Measurements from ENCODE around the gene GSTM1.
A peak's percentile ranks its signal among the peaks of the same experiment; 100 is the strongest.
"Not testable (repeated sequence)": the region's sequence is repeated elsewhere in the genome, so short reads cannot be mapped to it uniquely, and the experiment has no call there.

GSTM1 gene

DNA sequence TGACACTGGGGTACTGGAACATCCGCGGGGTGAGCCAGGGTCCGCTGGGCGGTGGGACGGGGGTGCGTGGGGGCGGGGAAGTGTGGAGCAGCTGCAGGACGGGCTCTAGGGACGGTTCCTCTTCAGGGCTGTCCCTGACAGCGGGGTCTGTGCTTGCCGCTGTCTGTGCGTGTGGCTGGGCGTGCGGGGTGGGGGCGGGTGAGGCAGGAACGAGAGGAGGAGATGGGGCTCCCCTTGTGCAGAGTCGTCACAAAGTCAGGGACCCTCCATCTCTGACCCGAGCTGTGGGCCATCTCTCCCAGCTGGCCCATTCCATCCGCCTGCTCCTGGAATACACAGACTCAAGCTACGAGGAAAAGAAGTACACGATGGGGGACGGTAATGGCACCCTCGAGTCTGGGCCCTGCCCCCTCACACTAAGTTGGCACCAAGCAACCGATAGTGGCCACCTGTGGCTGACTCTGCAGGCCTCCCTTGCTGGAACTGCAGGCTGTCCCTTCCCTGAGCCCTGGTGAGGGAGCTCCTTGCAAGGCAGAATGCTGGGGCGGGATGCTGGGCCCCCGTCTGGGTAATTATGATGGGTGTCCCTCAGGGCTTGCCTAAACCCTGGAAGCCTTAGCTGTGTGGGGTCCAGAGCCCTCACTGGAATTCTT lies 19.4 kb upstream of the GSTM1 start:
- H3K18ac ChIP-seq (ENCODE audit: low read length): no peak overlapping the region
- H3K4me1 ChIP-seq (ENCODE audit: control insufficient read depth in 1 of 2, insufficient read depth in 2 of 2, low read length in 2 of 2): peaks cover 0 to 3% of the 10 kb centered on the region in 2 experiments
- H3K27me3 ChIP-seq (ENCODE audit: insufficient read depth, low read length): no peaks in the 10 kb centered on the region
- no peak overlapping the region for H4K91ac ChIP-seq (ENCODE audit: low read depth, low read length)
- H4K12ac ChIP-seq (ENCODE audit: low read depth, low read length): no peak overlapping the region
- no CpG with 5 or more reads among the region's 26 CpGs for WGBS (ENCODE audit: extremely low coverage, insufficient coverage, insufficient read length)
- H2BK5ac ChIP-seq (ENCODE audit: low read depth, low read length, poor library complexity): no peak overlapping the region
- H2AFZ ChIP-seq (ENCODE audit: insufficient read depth, low read length, poor library complexity): no peak overlapping the region
- H3K4ac ChIP-seq (ENCODE audit: low read depth, low read length): no peak overlapping the region
- no peaks in the 10 kb centered on the region for H3K36me3 ChIP-seq (ENCODE audit: control insufficient read depth in 1 of 2, insufficient read depth in 2 of 2, low read length in 2 of 2)
- H3K4me3 ChIP-seq (ENCODE audit: low read depth, low read length): peak overlapping the region; percentile 52
- no peak overlapping the region for H3K9ac ChIP-seq (ENCODE audit: low read length)
- H3K79me1 ChIP-seq (ENCODE audit: low read length): no peaks in the 10 kb centered on the region
- H3K27ac ChIP-seq (ENCODE audit: low read depth, low read length): no peak overlapping the region
- H3K79me2 ChIP-seq (ENCODE audit: control insufficient read depth, insufficient read depth, low read length, poor library complexity): no peaks in the 10 kb centered on the region
- DNase-seq: no peak
- H2BK120ac ChIP-seq (ENCODE audit: insufficient read depth, low read length, poor library complexity): no peak overlapping the region
- H3K14ac ChIP-seq (ENCODE audit: low read length): no peak overlapping the region
- H2AK5ac ChIP-seq (ENCODE audit: low read length): no peak overlapping the region
- peak overlapping the region; percentile 60 for H3K4me2 ChIP-seq (ENCODE audit: low read length)
- H3K9me3 ChIP-seq (ENCODE audit: insufficient read depth, low read depth, low read length): no peaks in the 10 kb centered on the region
- H2BK12ac ChIP-seq (ENCODE audit: low read length): no peak overlapping the region
- peak overlapping the region; percentile 7 for H4K8ac ChIP-seq (ENCODE audit: low read depth, low read length)
- no peak overlapping the region for H3K23ac ChIP-seq (ENCODE audit: low read length)

DNA sequence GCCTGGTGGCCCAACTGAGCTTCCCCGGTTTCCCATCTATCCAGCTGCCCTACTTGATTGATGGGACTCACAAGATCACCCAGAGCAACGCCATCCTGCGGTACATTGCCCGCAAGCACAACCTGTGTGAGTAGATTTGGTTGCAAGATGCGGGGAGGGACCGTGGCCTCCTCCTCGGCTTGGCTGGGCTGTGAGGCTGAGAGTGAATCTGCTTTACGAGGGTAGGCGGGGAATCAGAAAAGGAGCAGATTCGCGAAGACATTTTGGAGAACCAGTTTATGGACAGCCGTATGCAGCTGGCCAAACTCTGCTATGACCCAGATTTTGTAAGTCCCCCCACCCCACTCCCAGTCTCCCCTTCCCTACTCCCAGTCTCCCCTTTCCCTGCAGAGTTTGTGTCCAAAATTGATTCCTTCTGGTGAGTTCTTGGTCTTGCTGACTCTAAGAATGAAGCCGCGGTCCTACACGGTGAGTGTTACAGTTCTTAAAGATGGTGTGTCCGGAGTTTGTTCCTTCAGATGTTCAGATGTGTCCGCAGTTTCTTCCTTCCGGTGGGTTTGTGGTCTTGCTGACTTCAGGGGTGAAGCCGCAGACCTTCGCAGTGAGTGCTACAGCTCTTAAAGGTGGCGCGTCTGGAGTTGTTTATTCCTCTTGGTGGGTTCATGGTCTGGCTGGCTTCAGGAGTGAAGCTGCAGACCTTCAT lies 18.2 kb upstream of the GSTM1 start:
- no peaks in the 10 kb centered on the region for H3K79me2 ChIP-seq (ENCODE audit: control insufficient read depth, insufficient read depth, low read length, poor library complexity)
- WGBS (ENCODE audit: extremely low coverage, insufficient coverage, insufficient read length): no CpG with 5 or more reads among the region's 22 CpGs
- H4K91ac ChIP-seq (ENCODE audit: low read depth, low read length): no peak overlapping the region
- no peak for DNase-seq
- no peak overlapping the region for H2BK12ac ChIP-seq (ENCODE audit: low read length)
- no peaks in the 10 kb centered on the region for H3K79me1 ChIP-seq (ENCODE audit: low read length)
- H3K9ac ChIP-seq (ENCODE audit: low read length): no peak overlapping the region
- H3K14ac ChIP-seq (ENCODE audit: low read length): no peak overlapping the region
- H3K18ac ChIP-seq (ENCODE audit: low read length): no peak overlapping the region
- H3K23ac ChIP-seq (ENCODE audit: low read length): no peak overlapping the region
- H4K8ac ChIP-seq (ENCODE audit: low read depth, low read length): no peak overlapping the region
- H3K4me3 ChIP-seq (ENCODE audit: low read depth, low read length): no peak overlapping the region
- no peak overlapping the region for H3K4ac ChIP-seq (ENCODE audit: low read depth, low read length)
- H3K27ac ChIP-seq (ENCODE audit: low read depth, low read length): no peak overlapping the region
- H4K12ac ChIP-seq (ENCODE audit: low read depth, low read length): no peak overlapping the region
- peaks cover 0 to 3% of the 10 kb centered on the region in 2 experiments for H3K4me1 ChIP-seq (ENCODE audit: control insufficient read depth in 1 of 2, insufficient read depth in 2 of 2, low read length in 2 of 2)
- no peak overlapping the region for H3K4me2 ChIP-seq (ENCODE audit: low read length)
- no peaks in the 10 kb centered on the region for H3K36me3 ChIP-seq (ENCODE audit: control insufficient read depth in 1 of 2, insufficient read depth in 2 of 2, low read length in 2 of 2)
- no peak overlapping the region for H2BK120ac ChIP-seq (ENCODE audit: insufficient read depth, low read length, poor library complexity)
- H2AFZ ChIP-seq (ENCODE audit: insufficient read depth, low read length, poor library complexity): no peak overlapping the region
- H3K9me3 ChIP-seq (ENCODE audit: insufficient read depth, low read depth, low read length): no peaks in the 10 kb centered on the region
- no peak overlapping the region for H2AK5ac ChIP-seq (ENCODE audit: low read length)
- H3K27me3 ChIP-seq (ENCODE audit: insufficient read depth, low read length): no peaks in the 10 kb centered on the region
- H2BK5ac ChIP-seq (ENCODE audit: low read depth, low read length, poor library complexity): no peak overlapping the region

DNA sequence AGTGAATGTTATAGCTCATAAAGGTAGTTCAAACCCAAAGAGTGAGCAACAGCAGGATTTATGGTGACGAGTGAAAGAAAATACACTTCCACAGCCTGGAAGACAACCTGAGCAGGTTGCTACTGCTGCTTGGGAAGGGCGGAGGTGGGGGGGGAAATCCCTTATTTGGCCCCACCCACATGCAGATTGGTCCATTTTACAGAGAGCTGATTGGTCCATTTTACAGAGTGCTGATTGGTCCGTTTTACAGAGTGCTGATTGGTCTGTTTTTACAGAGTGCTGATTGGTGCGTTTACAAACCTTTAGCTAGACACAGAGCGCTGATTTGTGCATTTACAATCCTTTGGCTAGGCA lies 17.7 kb upstream of the GSTM1 start:
- H3K27me3 ChIP-seq (ENCODE audit: insufficient read depth, low read length); H3K4me3 ChIP-seq (ENCODE audit: low read depth, low read length); H2AFZ ChIP-seq (ENCODE audit: insufficient read depth, low read length, poor library complexity); H2BK12ac ChIP-seq (ENCODE audit: low read length); H3K18ac ChIP-seq (ENCODE audit: low read length); H4K91ac ChIP-seq (ENCODE audit: low read depth, low read length); H3K9me3 ChIP-seq (ENCODE audit: insufficient read depth, low read depth, low read length); DNase-seq; H3K4ac ChIP-seq (ENCODE audit: low read depth, low read length); H4K12ac ChIP-seq (ENCODE audit: low read depth, low read length); H3K9ac ChIP-seq (ENCODE audit: low read length); H3K79me1 ChIP-seq (ENCODE audit: low read length); H3K27ac ChIP-seq (ENCODE audit: low read depth, low read length); H2BK120ac ChIP-seq (ENCODE audit: insufficient read depth, low read length, poor library complexity); H3K4me1 ChIP-seq (ENCODE audit: control insufficient read depth in 1 of 2, insufficient read depth in 2 of 2, low read length in 2 of 2); H4K8ac ChIP-seq (ENCODE audit: low read depth, low read length); H3K79me2 ChIP-seq (ENCODE audit: control insufficient read depth, insufficient read depth, low read length, poor library complexity); H3K36me3 ChIP-seq (ENCODE audit: control insufficient read depth in 1 of 2, insufficient read depth in 2 of 2, low read length in 2 of 2); H3K23ac ChIP-seq (ENCODE audit: low read length); H3K14ac ChIP-seq (ENCODE audit: low read length); H2AK5ac ChIP-seq (ENCODE audit: low read length); H2BK5ac ChIP-seq (ENCODE audit: low read depth, low read length, poor library complexity); H3K4me2 ChIP-seq (ENCODE audit: low read length): not testable (repeated sequence)
- WGBS (ENCODE audit: extremely low coverage, insufficient coverage, insufficient read length): no CpG with 5 or more reads among the region's 5 CpGs

DNA sequence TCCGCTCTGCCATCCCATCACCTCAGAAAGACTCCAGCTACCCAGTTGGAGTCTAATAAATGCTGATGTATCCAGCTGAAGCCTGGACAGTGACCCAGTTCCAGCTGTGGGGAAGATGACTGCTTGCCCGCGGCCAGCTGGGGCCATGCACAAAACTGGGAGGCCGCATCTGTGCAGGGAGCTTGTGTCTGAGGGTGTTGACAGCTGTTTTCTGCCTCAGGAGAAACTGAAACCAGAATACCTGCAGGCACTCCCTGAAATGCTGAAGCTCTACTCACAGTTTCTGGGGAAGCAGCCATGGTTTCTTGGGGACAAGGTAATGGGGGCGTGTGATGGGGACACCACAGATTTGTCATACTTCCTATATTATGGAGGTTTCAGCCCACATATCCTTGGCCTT lies 16.6 kb upstream of the GSTM1 start:
- Histone ChIP-seq H4K91ac (ENCODE audit: low read depth, low read length) (no peak overlapping the region), H3K23ac (ENCODE audit: low read length) (no peak overlapping the region), H2AK5ac (ENCODE audit: low read length) (no peak overlapping the region), H2AFZ (ENCODE audit: insufficient read depth, low read length, poor library complexity) (no peak overlapping the region), H3K18ac (ENCODE audit: low read length) (no peak overlapping the region), H3K4me3 (ENCODE audit: low read depth, low read length) (no peak overlapping the region), H3K14ac (ENCODE audit: low read length) (no peak overlapping the region), H3K4me2 (ENCODE audit: low read length) (no peak overlapping the region), H3K36me3 (ENCODE audit: control insufficient read depth in 1 of 2, insufficient read depth in 2 of 2, low read length in 2 of 2) (no peaks in the 10 kb centered on the region), H3K9me3 (ENCODE audit: insufficient read depth, low read depth, low read length) (no peaks in the 10 kb centered on the region), H3K4me1 (ENCODE audit: control insufficient read depth in 1 of 2, insufficient read depth in 2 of 2, low read length in 2 of 2) (peaks cover 0 to 3% of the 10 kb centered on the region in 2 experiments), H4K12ac (ENCODE audit: low read depth, low read length) (no peak overlapping the region), H2BK12ac (ENCODE audit: low read length) (no peak overlapping the region), H2BK120ac (ENCODE audit: insufficient read depth, low read length, poor library complexity) (no peak overlapping the region), H2BK5ac (ENCODE audit: low read depth, low read length, poor library complexity) (no peak overlapping the region), H3K4ac (ENCODE audit: low read depth, low read length) (no peak overlapping the region), H3K27ac (ENCODE audit: low read depth, low read length) (no peak overlapping the region), H3K79me2 (ENCODE audit: control insufficient read depth, insufficient read depth, low read length, poor library complexity) (no peaks in the 10 kb centered on the region), H3K27me3 (ENCODE audit: insufficient read depth, low read length) (no peaks in the 10 kb centered on the region), H4K8ac (ENCODE audit: low read depth, low read length) (no peak overlapping the region), H3K79me1 (ENCODE audit: low read length) (no peaks in the 10 kb centered on the region), H3K9ac (ENCODE audit: low read length) (no peak overlapping the region)
- DNase-seq: no peak
- no CpG with 5 or more reads among the region's 5 CpGs for WGBS (ENCODE audit: extremely low coverage, insufficient coverage, insufficient read length)

All from trophoblast cell (in vitro differentiated cells and primary cell).